H1 (cell line): ENCODE data around the gene ANKRD62. TPM values are rescaled to one million over a fixed set of nuclear protein-coding genes. Genes with fewer than 3 reads are reported as not detected.

ENCODE experiments used
- CTCF ChIA-PET: fragments of 300-600 bp; sonication (Branson Sonifier 250); formaldehyde crosslinking; loops from one replicate; lab custom pipeline; 2021; ENCODE audit not compliant: partially characterized antibody; lab: Charles Lee
- POLR2A ChIA-PET: fragments of 300-600 bp; sonication (Branson Sonifier 250); formaldehyde crosslinking; loops from one replicate; lab custom pipeline; 2021; ENCODE audit warnings: inconsistent platforms; ENCODE audit not compliant: partially characterized antibody; lab: Charles Lee
- DNase-seq, 2 experiments: peaks; one replicate each; pipeline versions ENCODE4 v3.0.0 to v3.0.0-alpha.2; 2010 to 2022; ENCODE audit warnings: low spot score in 2 of 2, low read depth in 1 of 2, mixed read lengths in 1 of 2
- FAIRE-seq: peaks from 2 replicates; lab custom pipeline; 2011; peaks lifted over from hg19 to GRCh38; lab: Jason Lieb, UNC
- H2AFZ ChIP-seq: 2 replicates; pipeline ENCODE4 v1.8.1; 2012; ENCODE audit warnings: low read length, inconsistent platforms
- H2AK5ac ChIP-seq: 2 replicates; pipeline ENCODE4 v1.6.1; 2013; ENCODE audit warnings: low read depth, low read length
- H2BK120ac ChIP-seq: replicated peaks from 2 replicates; pipeline ENCODE3; 2013; ENCODE audit warnings: low read depth, low read length, inconsistent platforms
- H2BK12ac ChIP-seq: 2 replicates; pipeline ENCODE4 v1.6.1; 2013; ENCODE audit warnings: low read depth, low read length
- H2BK15ac ChIP-seq: 2 replicates; pipeline ENCODE4 v1.6.1; 2013; ENCODE audit warnings: low read length
- H2BK20ac ChIP-seq: 2 replicates; pipeline ENCODE4 v1.6.1; 2013; ENCODE audit warnings: low read length
- H2BK5ac ChIP-seq: 2 replicates; pipeline ENCODE4 v1.6.1; 2013; ENCODE audit warnings: low read depth, low read length
- H3K14ac ChIP-seq: 2 replicates; pipeline ENCODE4 v1.6.1; 2013; ENCODE audit warnings: inconsistent platforms; ENCODE audit not compliant: insufficient read length
- H3K18ac ChIP-seq: 2 replicates; pipeline ENCODE4 v1.6.1; 2013; ENCODE audit warnings: low read length; ENCODE audit errors: extremely low read depth
- H3K23ac ChIP-seq: 2 replicates; pipeline ENCODE4 v1.6.1; 2013; ENCODE audit warnings: inconsistent platforms; ENCODE audit not compliant: insufficient read length
- H3K23me2 ChIP-seq: 2 replicates; pipeline ENCODE4 v1.6.1; 2013; ENCODE audit warnings: low read depth, low read length
- H3K27ac ChIP-seq: 2 replicates; pipeline ENCODE4 v1.6.1; 2011; ENCODE audit warnings: low read depth, low read length, inconsistent platforms
- H3K27me3 ChIP-seq, 4 experiments: replicated peaks in 1 of 4; 1 replicate in 1 of 4; 2 replicates in 3 of 4; pipeline versions ENCODE4 v1.6.1 to v1.8.1; 2011 to 2013; ENCODE audit warnings: low read length in 3 of 4, mild to moderate bottlenecking in 3 of 4, inconsistent platforms in 2 of 4, mixed read lengths in 2 of 4, moderate library complexity in 1 of 4; ENCODE audit not compliant: control insufficient read depth in 3 of 4, insufficient read depth in 3 of 4; ENCODE audit errors: extremely low read depth in 1 of 4
- H3K36me3 ChIP-seq, 4 experiments: 2 replicates each; pipeline versions ENCODE4 v1.6.1 to v1.8.1; 2011 to 2013; ENCODE audit warnings: mild to moderate bottlenecking in 4 of 4, low read length in 3 of 4, moderate library complexity in 2 of 4, control low read depth in 1 of 4, inconsistent platforms in 1 of 4; ENCODE audit not compliant: insufficient read depth in 4 of 4, control insufficient read depth in 2 of 4
- H3K4ac ChIP-seq: replicated peaks from 2 replicates; pipeline ENCODE3; 2013; ENCODE audit warnings: low read length, low read depth, mixed read lengths, inconsistent platforms; ENCODE audit not compliant: insufficient read length
- H3K4me1 ChIP-seq, 4 experiments: replicated peaks in 1 of 4; 1 replicate in 1 of 4; 2 replicates in 3 of 4; pipeline versions ENCODE4 v1.6.1 to v1.8.1; 2011 to 2013; ENCODE audit warnings: low read length in 3 of 4, inconsistent platforms in 2 of 4, mixed read lengths in 1 of 4; ENCODE audit not compliant: insufficient read depth in 4 of 4, control insufficient read depth in 3 of 4
- H3K4me2 ChIP-seq, 2 experiments: 2 replicates each; pipeline versions ENCODE4 v1.6.1 to v1.8.1; 2011 to 2013; ENCODE audit warnings: low read depth in 2 of 2, low read length in 2 of 2, control low read depth in 1 of 2, inconsistent platforms in 1 of 2, mild to moderate bottlenecking in 1 of 2; ENCODE audit not compliant: insufficient read depth in 1 of 2
- H3K4me3 ChIP-seq, 4 experiments: fragments of 200-600, 300-600 bp in 1 of 4; sonication (generic), shearing (Covaris generic), sonication (Bioruptor Twin) in 1 of 4; 2 replicates each; pipeline versions ENCODE4 v1.5.1 to v1.8.1; 2011 to 2016; ENCODE audit warnings: low read length in 4 of 4, low read depth in 3 of 4, control low read depth in 2 of 4, inconsistent platforms in 2 of 4, mild to moderate bottlenecking in 2 of 4, mixed read lengths in 1 of 4, moderate library complexity in 1 of 4; ENCODE audit not compliant: insufficient read depth in 2 of 4; ENCODE audit errors: extremely low read depth in 1 of 4
- H3K56ac ChIP-seq: replicated peaks from 2 replicates; pipeline ENCODE3; 2013; ENCODE audit warnings: low read depth, mild to moderate bottlenecking, mixed read lengths, low read length, inconsistent platforms; ENCODE audit not compliant: insufficient read length
- H3K79me1 ChIP-seq: 2 replicates; pipeline ENCODE4 v1.6.1; 2013; ENCODE audit warnings: low read depth, low read length, control low read depth
- H3K79me2 ChIP-seq, 2 experiments: 2 replicates each; pipeline versions ENCODE4 v1.6.1 to v1.8.1; 2012 to 2013; ENCODE audit warnings: low read length in 2 of 2, mild to moderate bottlenecking in 2 of 2, inconsistent platforms in 1 of 2; ENCODE audit not compliant: insufficient read depth in 2 of 2, control insufficient read depth in 1 of 2
- H3K9ac ChIP-seq, 4 experiments: replicated peaks in 1 of 4; 1 replicate in 1 of 4; 2 replicates in 3 of 4; pipeline versions ENCODE4 v1.6.1 to v1.8.1; 2011 to 2013; ENCODE audit warnings: low read depth in 3 of 4, low read length in 3 of 4, control low read depth in 2 of 4, mild to moderate bottlenecking in 2 of 4, moderate library complexity in 2 of 4, inconsistent platforms in 1 of 4; ENCODE audit errors: extremely low read depth in 1 of 4
- H3K9me3 ChIP-seq, 2 experiments: 2 replicates each; pipeline versions ENCODE4 v1.6.1 to v1.8.1; 2012 to 2013; ENCODE audit warnings: mild to moderate bottlenecking in 2 of 2, moderate library complexity in 2 of 2, control low read depth in 1 of 2, inconsistent platforms in 1 of 2, low read depth in 1 of 2, low read length in 1 of 2, mixed read lengths in 1 of 2; ENCODE audit not compliant: insufficient read depth in 2 of 2
- H4K20me1 ChIP-seq, 2 experiments: replicated peaks in 1 of 2; 2 replicates each; pipeline versions ENCODE3 to v1.8.1; 2011 to 2013; ENCODE audit warnings: inconsistent platforms in 2 of 2, low read length in 2 of 2, mild to moderate bottlenecking in 1 of 2; ENCODE audit not compliant: insufficient read depth in 2 of 2, control insufficient read depth in 1 of 2
- H4K5ac ChIP-seq: 2 replicates; pipeline ENCODE4 v1.6.1; 2013; ENCODE audit warnings: low read length, low read depth, mixed read lengths, inconsistent platforms; ENCODE audit not compliant: insufficient read length
- H4K8ac ChIP-seq: 2 replicates; pipeline ENCODE4 v1.8.0; 2013; ENCODE audit warnings: mild to moderate bottlenecking, moderate library complexity, low read length, inconsistent platforms; ENCODE audit not compliant: insufficient read depth; ENCODE audit errors: extremely low read depth
- H4K91ac ChIP-seq: replicated peaks from 2 replicates; pipeline ENCODE3; 2013; ENCODE audit warnings: low read length, mixed read lengths, inconsistent platforms; ENCODE audit not compliant: insufficient read length
- CBX8 ChIP-seq: fragments of 300-800, 300-1000 bp; sonication (generic); IDR thresholded peaks from 2 replicates; pipeline ENCODE4 v1.7.1; 2016; ENCODE audit warnings: low read depth, low read length, borderline replicate concordance
- CHD2 ChIP-seq: IDR thresholded peaks from 2 replicates; pipeline ENCODE4 v1.6.1; 2012; ENCODE audit warnings: low read length, improper control_type of control experiment
- CREB1 ChIP-seq: IDR thresholded peaks from 2 replicates; pipeline ENCODE4 v1.6.1; 2012; ENCODE audit warnings: inconsistent platforms
- EGR1 ChIP-seq: IDR thresholded peaks from 2 replicates; pipeline ENCODE4 v1.6.1; 2011; ENCODE audit warnings: low read depth, low read length, borderline replicate concordance
- GTF2F1 ChIP-seq: IDR thresholded peaks from 2 replicates; pipeline ENCODE4 v1.6.1; 2012; ENCODE audit warnings: low read depth, low read length, improper control_type of control experiment, borderline replicate concordance
- NRF1 ChIP-seq: IDR thresholded peaks from 2 replicates; pipeline ENCODE4 v1.6.1; 2011; ENCODE audit warnings: mild to moderate bottlenecking, low read depth, low read length, improper control_type of control experiment
- POU5F1 ChIP-seq: IDR thresholded peaks from 2 replicates; pipeline ENCODE4 v1.6.1; 2011; ENCODE audit warnings: low read depth, mild to moderate bottlenecking, low read length, moderate library complexity
- RBBP5 ChIP-seq: IDR thresholded peaks from 2 replicates; pipeline ENCODE4 v1.7.1; 2012; ENCODE audit warnings: low read depth, mild to moderate bottlenecking, inconsistent platforms, low read length, moderate library complexity, borderline replicate concordance
- WGBS, 2 experiments: shearing (Covaris generic) in 1 of 2; methylation state at CpG; one replicate each; pipeline versions ENCODE4 v1.1.6 to v1.1.7; 2013 to 2015; ENCODE audit warnings: low lambda C conversion rate in 2 of 2, mixed read lengths in 2 of 2, inconsistent platforms in 1 of 2, low coverage in 1 of 2, missing lambda C conversion rate in 1 of 2; ENCODE audit not compliant: insufficient replicate concordance in 2 of 2, insufficient coverage in 1 of 2, insufficient read length in 1 of 2; ENCODE audit errors: extremely low coverage in 1 of 2, missing lambda C conversion rate in 1 of 2; 5-methylcytosine and 5-hydroxymethylcytosine counted together
- polyA plus RNA-seq, 7 experiments: library from polyadenylated mRNA; depleted of rRNA in 3 of 7; stranded (reverse) in 5 of 7; unstranded in 2 of 7; fragments of >200 nt in 5 of 7; fragments of 200-250 nt in 2 of 7; gene quantifications; 1 replicate in 5 of 7; 2 replicates in 1 of 7; 4 replicates in 1 of 7; pipeline versions ENCODE4 v1.2.1 to v1.2.3, GENCODE V29; 2011 to 2013; ENCODE audit warnings: missing spikeins in 2 of 7, mixed read lengths in 2 of 7
- total RNA-seq: library from RNA; stranded (reverse); fragmentation: NEBNext Ultra II Directional; extraction: Animal tissue kit (Norgen Biotek cat#: 25700); gene quantifications from 2 replicates; pipeline ENCODE4 v1.2.1, GENCODE V29; 2021

ANKRD62 gene
- total and polyA plus RNA-seq, 2 of the 8 experiments (the other 6 are each of a cell fraction or from before 2014, with no cell fraction given): not detected

DNA sequence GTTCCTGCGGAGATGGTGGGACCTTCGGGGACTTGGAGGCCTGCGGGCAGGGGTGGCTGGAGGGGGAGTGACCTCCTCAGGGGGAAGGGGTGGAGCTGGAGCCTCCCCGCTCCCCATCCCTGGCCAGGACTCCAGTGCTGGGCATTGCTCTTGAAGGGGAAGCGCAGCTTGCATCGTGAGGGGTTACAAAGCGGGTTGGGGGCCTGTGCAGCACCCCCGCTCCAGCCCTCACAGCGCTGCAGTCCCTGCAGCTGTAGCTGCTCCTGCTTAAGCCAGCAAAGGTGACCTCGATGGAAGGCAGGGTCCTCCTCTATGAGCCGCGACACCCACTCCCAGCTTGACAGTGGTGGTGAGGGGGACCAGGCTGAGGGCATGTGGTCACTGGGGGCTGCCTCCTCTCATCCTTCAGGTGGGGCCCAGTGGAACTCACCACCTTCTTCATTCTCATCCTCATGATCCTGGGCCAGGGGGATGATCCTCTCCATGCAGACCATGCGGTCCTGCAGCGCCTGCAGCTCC lies 36.7 kb upstream of the ANKRD62 start:
- TF ChIP-seq POU5F1 (no peak), CBX8 (no peak), GTF2F1 (no peak), EGR1 (no peak), CREB1 (no peak), RBBP5 (no peak), NRF1 (no peak), CHD2 (no peak)
- TF ChIP-seq, all 59 proteins: peak for 0
- FAIRE-seq: no peak
- H3K4me2 ChIP-seq: no peak overlapping the region

More for the DNA sequence above, 36.7 kb upstream of the ANKRD62 start:
- Histone ChIP-seq H2BK5ac (no peak overlapping the region), H3K27me3 (no peaks in the 10 kb centered on the region; a peak in 1 of 7 replicates), H3K23ac (no peak overlapping the region), H2BK12ac (no peak overlapping the region), H3K9me3 (no peaks in the 10 kb centered on the region; a peak in 1 of 4 replicates), H2BK20ac (no peak overlapping the region), H3K79me2 (no peaks in the 10 kb centered on the region), H4K5ac (no peak overlapping the region), H3K9ac (no peak overlapping the region), H3K79me1 (no peaks in the 10 kb centered on the region), H2BK120ac (no peak overlapping the region), H3K27ac (no peak overlapping the region), H2AFZ (no peak overlapping the region), H4K20me1 (no peaks in the 10 kb centered on the region), H2AK5ac (no peak overlapping the region), H3K14ac (no peak overlapping the region), H3K4ac (no peak overlapping the region), H3K4me1 (no peaks in the 10 kb centered on the region; a peak in 1 of 7 replicates), H3K36me3 (no peaks in the 10 kb centered on the region), H3K56ac (no peak overlapping the region), H3K4me3 (no peak overlapping the region), H3K23me2 (no peaks in the 10 kb centered on the region), H2BK15ac (no peak overlapping the region), H4K8ac (peak overlapping the region; percentile 35; the same call in 1 of the 2 replicates), H4K91ac (no peak overlapping the region), H3K18ac (no peak overlapping the region)
- DNase-seq: no peak
- ChIA-PET POLR2A (no interaction called here), CTCF (interaction anchor here (0.7 to 2.4 kb wide), 9 partner anchors 8 to 402 kb away, joined by 3 to 8 read pairs (median 4); no protein-coding TSS in a partner anchor)
- WGBS, 2 experiments: 91% methylated on average over 3 of the region's 14 CpGs; no CpG with 5 or more reads in 1 of the 2 experiments
